Measurements from ENCODE around the gene VTI1A.
A peak's percentile ranks its signal among the peaks of the same experiment; 100 is the strongest.
"Not testable (repeated sequence)": the region's sequence is repeated elsewhere in the genome, so short reads cannot be mapped to it uniquely, and the experiment has no call there.

VTI1A gene

DNA sequence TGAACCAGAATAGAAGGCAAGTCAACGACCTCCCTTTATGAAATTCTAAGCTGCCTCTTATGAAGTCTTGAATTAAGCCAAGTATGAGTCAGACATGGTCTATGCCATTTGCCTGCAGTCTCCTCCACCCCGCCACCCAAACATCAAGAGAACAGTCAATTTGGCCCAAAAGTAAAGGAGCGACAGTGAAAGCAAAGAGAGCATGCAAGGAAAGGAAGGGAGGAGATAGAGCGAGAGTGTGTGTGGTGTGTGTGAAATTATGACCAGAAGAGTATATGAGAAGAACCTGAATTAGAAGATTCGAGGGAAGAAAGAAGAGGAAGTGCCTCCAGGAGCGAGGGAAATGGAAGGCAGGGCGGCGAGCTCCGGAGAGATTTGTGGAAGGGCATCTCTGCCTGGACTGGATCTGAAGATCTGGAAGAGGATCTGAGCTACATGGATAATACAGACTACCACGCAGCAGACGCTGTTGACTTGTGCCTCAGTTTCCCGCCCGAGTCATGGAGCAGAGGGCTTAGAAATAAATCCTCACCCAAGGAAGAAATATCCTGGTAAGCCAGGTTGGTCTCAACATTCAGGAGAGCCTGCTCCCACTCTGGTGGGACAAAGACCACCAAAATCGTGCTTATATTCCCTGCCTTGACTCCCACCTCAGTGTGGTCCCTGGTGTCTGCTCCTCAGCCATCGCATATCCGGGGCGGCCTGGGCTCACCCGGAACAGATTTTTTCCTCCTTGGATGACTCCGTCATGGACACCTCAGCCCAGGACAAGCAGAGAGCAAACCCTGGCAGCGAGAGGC lies 760 bp upstream of the VTI1A start:
- peak; percentile 41 for DNase-seq
- in situ Hi-C loops (cut with HindIII; ENCODE audit: low pct_ligation_motif_present, low pct_unique_long_range_greater_than_20kb, low sequenced_read_pairs) = no loop called here

DNA sequence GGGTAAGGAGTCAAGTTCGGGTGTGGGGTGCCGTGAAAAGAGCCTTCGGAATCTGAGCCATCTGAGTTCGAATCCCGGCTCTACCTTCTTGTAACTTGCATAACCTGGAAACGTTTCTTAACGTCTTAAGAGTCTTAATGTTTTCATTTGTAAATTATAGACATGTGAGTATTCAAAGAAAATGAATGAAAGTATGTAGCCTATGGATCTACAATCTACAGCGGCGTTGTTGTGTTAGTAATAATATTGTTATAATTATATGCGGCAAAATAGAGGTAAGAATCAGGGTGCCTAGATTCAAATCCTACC lies 559 bp downstream of the VTI1A start:
- DNase-seq = no peak
- in situ Hi-C loops (cut with HindIII; ENCODE audit: low pct_ligation_motif_present, low pct_unique_long_range_greater_than_20kb, low sequenced_read_pairs) = no loop called here

- in situ Hi-C loops (cut with HindIII; ENCODE audit: low pct_ligation_motif_present, low pct_unique_long_range_greater_than_20kb, low sequenced_read_pairs) = no loop called here
- DNase-seq = no peak
Measured at GRCh38 chr10:112448888-112449287, 1.9 kb downstream of the VTI1A start.

GRCh38 chr10:112454910-112455779 lies 8.1 kb downstream of the VTI1A start:
- in situ Hi-C loops (cut with HindIII; ENCODE audit: low pct_ligation_motif_present, low pct_unique_long_range_greater_than_20kb, low sequenced_read_pairs) = no loop called here
- DNase-seq = no peak

- in situ Hi-C loops (cut with HindIII; ENCODE audit: low pct_ligation_motif_present, low pct_unique_long_range_greater_than_20kb, low sequenced_read_pairs) = no loop called here
- DNase-seq = peak; percentile 9
Measured at GRCh38 chr10:112456533-112456932, 9.5 kb downstream of the VTI1A start.

- DNase-seq = no peak
- in situ Hi-C loops (cut with HindIII; ENCODE audit: low pct_ligation_motif_present, low pct_unique_long_range_greater_than_20kb, low sequenced_read_pairs) = no loop called here
Measured at GRCh38 chr10:112460366-112460765, 13.4 kb downstream of the VTI1A start.

GRCh38 chr10:112461029-112461887 lies 14.2 kb downstream of the VTI1A start:
- peak; percentile 53 for DNase-seq
- in situ Hi-C loops (cut with HindIII; ENCODE audit: low pct_ligation_motif_present, low pct_unique_long_range_greater_than_20kb, low sequenced_read_pairs) = no loop called here

- DNase-seq; in situ Hi-C loops (cut with HindIII; ENCODE audit: low pct_ligation_motif_present, low pct_unique_long_range_greater_than_20kb, low sequenced_read_pairs): not testable (repeated sequence)
Measured at GRCh38 chr10:112464074-112464473, 17.1 kb downstream of the VTI1A start.

DNA sequence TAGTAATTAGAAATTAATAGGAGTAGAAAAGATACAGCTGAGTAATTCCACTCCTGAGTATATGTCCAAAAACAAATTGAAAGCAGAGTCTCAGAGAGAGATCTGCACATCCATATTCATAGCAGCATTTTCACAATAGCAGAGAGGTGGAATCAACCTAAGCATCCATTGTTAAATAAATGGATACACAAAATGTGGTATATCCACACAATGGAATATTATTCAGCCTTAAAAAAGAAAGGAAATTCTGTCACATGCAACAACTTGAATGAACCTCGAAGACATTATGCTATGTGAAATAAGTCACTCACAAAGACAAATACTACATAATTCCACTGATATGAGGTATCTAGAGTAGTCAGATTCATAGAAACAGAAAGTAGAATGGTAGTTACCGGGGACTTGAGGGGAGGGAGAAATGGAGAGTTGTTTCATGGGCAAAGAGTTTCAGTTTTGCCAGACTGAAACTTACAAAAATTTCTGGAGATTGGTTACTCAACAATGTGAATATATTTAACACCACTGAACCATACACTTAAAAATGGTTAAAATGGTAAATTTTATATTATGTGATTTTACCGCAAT lies 18.4 kb downstream of the VTI1A start:
- in situ Hi-C loops (cut with HindIII; ENCODE audit: low pct_ligation_motif_present, low pct_unique_long_range_greater_than_20kb, low sequenced_read_pairs) = no loop called here

GRCh38 chr10:112466802-112467201 lies 19.8 kb downstream of the VTI1A start:
- in situ Hi-C loops (cut with HindIII; ENCODE audit: low pct_ligation_motif_present, low pct_unique_long_range_greater_than_20kb, low sequenced_read_pairs) = no loop called here
- DNase-seq = no peak

More for the DNA sequence above, 18.4 kb downstream of the VTI1A start:
- DNase-seq = no peak

DNA sequence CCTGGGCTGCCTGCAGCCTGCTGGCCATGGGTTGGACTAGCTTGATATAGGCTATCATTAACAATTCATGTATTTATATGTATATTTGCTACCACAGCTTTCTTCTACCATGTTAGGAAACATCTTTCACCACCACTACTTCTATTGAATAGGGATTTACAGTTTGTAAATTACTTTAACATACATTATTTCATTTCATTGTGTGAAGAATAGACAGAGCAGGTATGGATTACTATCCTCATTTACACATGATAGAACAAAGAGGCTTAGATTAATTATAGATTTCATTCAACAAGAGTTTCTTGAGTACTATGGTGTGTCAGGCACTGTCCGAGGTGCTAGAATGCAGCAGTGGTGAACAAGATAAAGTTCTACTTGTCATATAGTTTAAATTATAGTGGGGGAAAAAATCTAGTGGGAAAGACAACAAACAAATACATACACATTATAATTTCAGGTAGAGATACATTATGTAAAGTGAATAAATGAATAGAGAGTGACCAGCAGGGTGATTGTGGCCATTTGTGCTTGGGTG lies 20.6 kb downstream of the VTI1A start:
- no peak for DNase-seq
- in situ Hi-C loops (cut with HindIII; ENCODE audit: low pct_ligation_motif_present, low pct_unique_long_range_greater_than_20kb, low sequenced_read_pairs) = no loop called here

DNA sequence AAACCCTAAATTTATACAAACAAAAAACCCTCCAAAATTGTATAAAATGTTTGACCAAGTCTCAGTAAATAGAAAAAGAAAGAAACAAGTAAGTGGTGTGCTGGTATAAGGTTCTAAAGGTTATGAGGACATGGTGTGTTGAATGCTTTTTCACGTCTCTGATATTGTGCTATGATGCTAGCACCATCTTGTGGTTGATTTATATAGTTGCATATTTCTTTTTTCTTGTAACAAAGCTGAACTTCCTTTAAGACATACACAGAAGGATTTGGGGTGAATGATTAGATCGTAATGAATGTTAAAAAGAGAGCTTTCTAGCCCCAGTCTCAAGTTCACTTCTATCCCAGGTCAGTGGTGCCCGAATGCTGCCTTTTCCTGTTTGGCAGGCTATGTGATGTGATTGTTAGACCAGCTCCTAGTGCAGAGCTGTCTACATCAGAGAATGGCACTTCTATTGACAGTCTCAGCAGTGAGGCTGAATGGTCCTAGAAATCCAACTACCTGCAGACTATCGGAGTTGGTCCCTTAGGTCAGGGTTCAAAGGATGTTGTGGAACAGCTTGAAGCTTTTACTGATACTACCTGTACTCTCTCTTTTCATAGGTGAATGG lies 25.0 kb downstream of the VTI1A start:
- peak; percentile 65 for DNase-seq
- in situ Hi-C loops (cut with HindIII; ENCODE audit: low pct_ligation_motif_present, low pct_unique_long_range_greater_than_20kb, low sequenced_read_pairs) = no loop called here

GRCh38 chr10:112475575-112476218 lies 28.7 kb downstream of the VTI1A start:
- in situ Hi-C loops (cut with HindIII; ENCODE audit: low pct_ligation_motif_present, low pct_unique_long_range_greater_than_20kb, low sequenced_read_pairs) = no loop called here
- DNase-seq = peak; percentile 28

DNA sequence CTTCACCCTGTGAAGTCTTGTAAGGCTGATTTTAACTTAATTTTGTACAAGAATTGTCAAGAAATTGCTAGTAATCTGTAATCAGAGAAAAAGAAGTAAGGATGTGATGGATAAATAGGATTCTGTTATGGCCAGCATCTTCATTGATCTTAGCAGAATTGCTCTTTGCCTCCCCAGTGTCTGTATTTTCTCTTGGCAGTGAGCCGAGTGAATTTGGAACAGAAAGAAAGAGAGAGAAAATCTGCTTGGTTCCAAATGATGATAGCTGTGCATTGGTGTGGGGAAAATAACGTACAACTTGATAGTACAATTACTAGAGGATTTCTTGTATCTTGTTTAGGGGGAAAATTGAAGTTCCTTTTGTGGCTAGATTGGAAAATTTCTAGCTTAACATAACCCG lies 34.6 kb downstream of the VTI1A start:
- in situ Hi-C loops (cut with HindIII; ENCODE audit: low pct_ligation_motif_present, low pct_unique_long_range_greater_than_20kb, low sequenced_read_pairs) = no loop called here

DNA sequence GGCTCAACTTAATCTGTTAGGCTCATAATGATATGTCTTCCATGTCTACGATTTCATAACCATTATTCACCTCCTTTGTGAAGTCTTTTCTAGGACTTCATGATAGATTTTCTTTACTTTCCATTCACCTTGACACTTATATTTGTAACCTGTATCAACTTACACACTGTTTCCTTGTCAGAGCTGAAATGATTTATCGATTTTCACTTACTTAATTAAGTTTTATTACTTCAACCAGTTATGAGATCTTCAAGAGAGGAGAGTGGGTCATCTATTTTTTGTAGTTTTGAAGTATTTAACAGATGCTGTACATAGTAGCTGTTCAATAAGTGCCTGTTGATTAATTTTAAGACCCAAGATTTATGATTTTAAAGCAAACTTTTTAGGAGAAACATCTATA lies 37.4 kb downstream of the VTI1A start:
- no peak for DNase-seq
- in situ Hi-C loops (cut with HindIII; ENCODE audit: low pct_ligation_motif_present, low pct_unique_long_range_greater_than_20kb, low sequenced_read_pairs) = no loop called here

More for the DNA sequence above, 34.6 kb downstream of the VTI1A start:
- no peak for DNase-seq

DNA sequence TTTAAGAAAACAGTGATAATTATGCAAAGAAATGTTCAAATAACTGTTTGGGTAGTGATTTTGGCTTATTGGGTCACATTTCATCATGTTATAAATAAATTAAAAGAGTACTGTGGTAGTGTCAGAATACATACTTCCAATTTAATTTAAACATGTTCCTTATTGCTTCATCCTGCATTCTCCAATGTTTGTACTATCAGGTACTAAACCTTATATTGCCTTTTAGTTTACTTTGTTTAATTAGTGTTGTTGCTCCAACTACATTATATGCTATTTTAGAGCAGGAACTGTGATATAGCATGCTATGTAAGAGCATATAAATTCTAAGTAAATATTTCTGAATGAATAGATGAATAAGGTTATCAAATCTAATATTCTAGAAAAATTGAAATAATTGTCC lies 40.9 kb downstream of the VTI1A start:
- in situ Hi-C loops (cut with HindIII; ENCODE audit: low pct_ligation_motif_present, low pct_unique_long_range_greater_than_20kb, low sequenced_read_pairs) = no loop called here
- DNase-seq = no peak

- in situ Hi-C loops (cut with HindIII; ENCODE audit: low pct_ligation_motif_present, low pct_unique_long_range_greater_than_20kb, low sequenced_read_pairs) = no loop called here
- no peak for DNase-seq
Measured at GRCh38 chr10:112490545-112490944, 43.5 kb downstream of the VTI1A start.

DNA sequence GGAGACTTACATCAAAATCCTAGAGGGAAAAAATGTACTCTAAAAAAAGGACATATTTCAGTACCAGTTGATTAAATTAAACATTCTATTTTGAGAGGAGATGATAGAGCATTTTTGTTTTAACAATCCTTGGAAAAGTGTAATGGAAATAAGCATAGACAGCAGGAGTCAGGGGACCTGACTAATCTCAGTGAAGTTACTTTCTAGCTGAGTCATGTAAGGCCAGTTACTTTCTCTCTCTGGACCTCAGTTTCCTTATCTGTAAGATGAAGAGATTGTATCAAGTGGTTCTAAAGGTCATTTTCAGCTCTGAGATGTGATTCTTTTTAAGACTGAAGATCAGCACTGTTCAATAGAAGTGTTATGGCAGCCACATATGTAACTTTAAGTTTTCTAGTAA lies 44.1 kb downstream of the VTI1A start:
- DNase-seq = no peak
- in situ Hi-C loops (cut with HindIII; ENCODE audit: low pct_ligation_motif_present, low pct_unique_long_range_greater_than_20kb, low sequenced_read_pairs) = no loop called here

Data from ACHN (cell line).